Panc1 (cell line): Measurements from ENCODE around the gene SYT14. TPM values are rescaled to one million over a fixed set of nuclear protein-coding genes. Genes with fewer than 3 reads are reported as not detected.
"Not testable (repeated sequence)": the region's sequence is repeated elsewhere in the genome, so short reads cannot be mapped to it uniquely, and the experiment has no call there.

Experiments
- ATAC-seq: fragments of 200-7000 bp; cut with Tn5 transposase; 2 replicates; pipeline ENCODE4 v1.9.1; 2020; ENCODE audit warnings: mild to moderate bottlenecking, moderate library complexity
- BruUV-seq: library from RNA; stranded (reverse); fragments of 400-500 nt; replicated peaks from 2 replicates; lab custom pipeline; 2021; lab: Mats Ljungman, UMichigan
- CTCF ChIA-PET: fragments of 300-600 bp; sonication (Branson Sonifier 250); formaldehyde crosslinking; loops from one replicate; lab custom pipeline; 2022; ENCODE audit warnings: antibody characterized with exemption; lab: Charles Lee
- POLR2A ChIA-PET: fragments of 300-600 bp; sonication (Branson Sonifier 250); formaldehyde crosslinking; loops from one replicate; lab custom pipeline; 2022; ENCODE audit warnings: antibody characterized with exemption; lab: Charles Lee
- DNase-seq: peaks from one replicate; pipeline ENCODE4 v3.0.0-alpha.2; 2010; ENCODE audit warnings: low read depth, low spot score
- H3K27ac ChIP-seq: 2 replicates; pipeline ENCODE4 v1.5.1; 2011; ENCODE audit warnings: mild to moderate bottlenecking, low read length, inconsistent platforms
- H3K27me3 ChIP-seq: fragments of 200-500 bp; sonication (Bioruptor generic); 2 replicates; pipeline ENCODE4 v1.6.0; 2014; ENCODE audit warnings: low read length, inconsistent platforms; ENCODE audit not compliant: control insufficient read depth, insufficient read depth
- H3K36me3 ChIP-seq: fragments of 200-500 bp; sonication (Bioruptor generic); 2 replicates; pipeline ENCODE4 v1.5.1; 2014; ENCODE audit warnings: inconsistent platforms, mild to moderate bottlenecking, low read length, moderate library complexity; ENCODE audit not compliant: control insufficient read depth, insufficient read depth
- H3K4me1 ChIP-seq: 2 replicates; pipeline ENCODE4 v1.5.1; 2011; ENCODE audit warnings: inconsistent platforms, mild to moderate bottlenecking, low read length, moderate library complexity; ENCODE audit not compliant: control insufficient read depth, insufficient read depth
- H3K4me3 ChIP-seq, 2 experiments: 2 replicates each; pipeline ENCODE4 v1.5.1; 2011 to 2012; ENCODE audit warnings: low read depth in 2 of 2, low read length in 2 of 2, mild to moderate bottlenecking in 2 of 2, inconsistent platforms in 1 of 2, moderate library complexity in 1 of 2
- H3K9me3 ChIP-seq: fragments of 200-500 bp; sonication (Bioruptor generic); 2 replicates; pipeline ENCODE4 v1.5.1; 2014; ENCODE audit warnings: low read depth, mild to moderate bottlenecking, inconsistent platforms, low read length, moderate library complexity; ENCODE audit not compliant: control insufficient read depth, insufficient read depth
- POLR2AphosphoS5 ChIP-seq: IDR thresholded peaks from 2 replicates; pipeline ENCODE4 v1.6.1; 2012; ENCODE audit warnings: mild to moderate bottlenecking, low read depth, low read length, moderate library complexity
- REST ChIP-seq, 2 experiments: IDR thresholded peaks; 2 replicates each; pipeline ENCODE4 v1.6.1; 2011 to 2012; ENCODE audit warnings: low read depth in 2 of 2, control low read depth in 1 of 2, low read length in 1 of 2, mild to moderate bottlenecking in 1 of 2, moderate library complexity in 1 of 2; ENCODE audit not compliant: insufficient read depth in 1 of 2
- SIN3A ChIP-seq: IDR thresholded peaks from 2 replicates; pipeline ENCODE4 v1.6.1; 2012; ENCODE audit warnings: low read depth, mild to moderate bottlenecking, low read length, moderate library complexity, borderline replicate concordance; ENCODE audit not compliant: insufficient read depth
- TCF7L2 ChIP-seq: IDR thresholded peaks from 2 replicates; pipeline ENCODE4 v1.6.1; 2011; ENCODE audit warnings: mild to moderate bottlenecking, low read depth, low read length, inconsistent platforms
- in situ Hi-C: cut with HindIII; loops from 2 replicates; pipeline ENCODE4 v1.10.0; 2016; ENCODE audit warnings: low sequenced_read_pairs, low pct_unique_long_range_greater_than_20kb
- intact Hi-C: fragments of 100-400 bp; cut with micrococcal nuclease; formaldehyde crosslinking; loops from one replicate; pipeline ENCODE4 v1.10.0; 2022; ENCODE audit not compliant: unreplicated experiment
- total RNA-seq: library from RNA; stranded (reverse); gene quantifications from one replicate; pipeline ENCODE4 v1.2.1, GENCODE V29; 2021; ENCODE audit not compliant: unreplicated experiment
- TF ChIP-seq, protein P1 (sequence below): fragments of 450-650 bp; IDR thresholded peaks from 2 replicates; pipeline ENCODE4 v1.5.1; 2017; ENCODE audit warnings: mild to moderate bottlenecking

The SYT14 gene
- total RNA-seq, 1 experiment from 2014 or later: not detected

GRCh38 chr1:210099921-210100320 is 161.9 kb downstream of the SYT14 start:
- in situ Hi-C loops: no loop called here
- CTCF ChIA-PET: no interaction called here

GRCh38 chr1:210104103-210104502 is 166.1 kb downstream of the SYT14 start:
- H3K36me3 ChIP-seq: no peaks in the 10 kb centered on the region
- no peak overlapping the region for H3K4me3 ChIP-seq
- H3K27ac ChIP-seq: no peak overlapping the region
- POLR2A ChIA-PET: interaction anchor here (0.6 kb wide), 1 partner anchor 1009 kb away, joined by 9 read pairs; no protein-coding TSS in a partner anchor
- H3K9me3 ChIP-seq: no peaks in the 10 kb centered on the region
- CTCF ChIA-PET: no interaction called here
- H3K4me1 ChIP-seq: no peaks in the 10 kb centered on the region
- in situ Hi-C loops (no loop called here), intact Hi-C loops (no loop called here)
- ATAC-seq (no peak), DNase-seq (no peak)
- H3K27me3 ChIP-seq: no peaks in the 10 kb centered on the region; the same call in 1 of the 2 replicates
- no peak for TF ChIP-seq REST (IDR thresholded peaks at IDR 0.05; ENCODE audit: insufficient read depth in 1 of 2, low read depth in 2 of 2, low read length in 1 of 2)
- TF ChIP-seq, protein P1, sequence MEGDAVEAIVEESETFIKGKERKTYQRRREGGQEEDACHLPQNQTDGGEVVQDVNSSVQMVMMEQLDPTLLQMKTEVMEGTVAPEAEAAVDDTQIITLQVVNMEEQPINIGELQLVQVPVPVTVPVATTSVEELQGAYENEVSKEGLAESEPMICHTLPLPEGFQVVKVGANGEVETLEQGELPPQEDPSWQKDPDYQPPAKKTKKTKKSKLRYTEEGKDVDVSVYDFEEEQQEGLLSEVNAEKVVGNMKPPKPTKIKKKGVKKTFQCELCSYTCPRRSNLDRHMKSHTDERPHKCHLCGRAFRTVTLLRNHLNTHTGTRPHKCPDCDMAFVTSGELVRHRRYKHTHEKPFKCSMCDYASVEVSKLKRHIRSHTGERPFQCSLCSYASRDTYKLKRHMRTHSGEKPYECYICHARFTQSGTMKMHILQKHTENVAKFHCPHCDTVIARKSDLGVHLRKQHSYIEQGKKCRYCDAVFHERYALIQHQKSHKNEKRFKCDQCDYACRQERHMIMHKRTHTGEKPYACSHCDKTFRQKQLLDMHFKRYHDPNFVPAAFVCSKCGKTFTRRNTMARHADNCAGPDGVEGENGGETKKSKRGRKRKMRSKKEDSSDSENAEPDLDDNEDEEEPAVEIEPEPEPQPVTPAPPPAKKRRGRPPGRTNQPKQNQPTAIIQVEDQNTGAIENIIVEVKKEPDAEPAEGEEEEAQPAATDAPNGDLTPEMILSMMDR: no peak
- BruUV-seq: no TSS peak

More at GRCh38 chr1:210099921-210100320, 161.9 kb downstream of the SYT14 start:
- no peaks in the 10 kb centered on the region for H3K36me3 ChIP-seq
- no peaks in the 10 kb centered on the region for H3K9me3 ChIP-seq
- H3K27me3 ChIP-seq: no peaks in the 10 kb centered on the region; the same call in 1 of the 2 replicates
- no peak overlapping the region for H3K4me3 ChIP-seq
- ATAC-seq: no peak
- no peak for DNase-seq
- TF ChIP-seq POLR2AphosphoS5 (no peak), SIN3A (no peak), TCF7L2 (no peak), REST (IDR thresholded peaks at IDR 0.05; ENCODE audit: insufficient read depth in 1 of 2, low read depth in 2 of 2, low read length in 1 of 2) (no peak)
- TF ChIP-seq, protein P1: no peak
- POLR2A ChIA-PET: no interaction called here
- H3K4me1 ChIP-seq: no peaks in the 10 kb centered on the region
- no peak overlapping the region for H3K27ac ChIP-seq
- intact Hi-C loops: no loop called here
- no TSS peak for BruUV-seq

- H3K27ac ChIP-seq, intact Hi-C loops, H3K27me3 ChIP-seq, H3K4me3 ChIP-seq, H3K36me3 ChIP-seq, H3K4me1 ChIP-seq, ATAC-seq, DNase-seq, H3K9me3 ChIP-seq, in situ Hi-C loops, CTCF ChIA-PET, POLR2A ChIA-PET, BruUV-seq: not testable (repeated sequence)
These were observed 174.9 kb downstream of the SYT14 start for GRCh38 chr1:210112906-210113305.
